Fibroblast of skin of left quadriceps (primary cell): ENCODE results near the gene APLP2.
A peak's percentile ranks its signal among the peaks of the same experiment; 100 is the strongest.
"Not testable (repeated sequence)": the region's sequence is repeated elsewhere in the genome, so short reads cannot be mapped to it uniquely, and the experiment has no call there.

Experiments
- DNase-seq, 2 experiments: peaks; one replicate each; pipeline ENCODE4 v3.0.0-alpha.2; 2013; ENCODE audit warnings: low read depth in 2 of 2

The APLP2 gene

GRCh38 chr11:130090517-130090916 is 20.8 kb downstream of the APLP2 start:
- DNase-seq: not testable (repeated sequence)

- DNase-seq: not testable (repeated sequence)
Measured at GRCh38 chr11:130091169-130091568, 21.5 kb downstream of the APLP2 start.

- DNase-seq: no peak
Measured at GRCh38 chr11:130092661-130093060, 23.0 kb downstream of the APLP2 start.

GRCh38 chr11:130094614-130095013 is 24.9 kb downstream of the APLP2 start:
- no peak for DNase-seq

- no peak for DNase-seq
Measured at GRCh38 chr11:130095326-130095725, 25.6 kb downstream of the APLP2 start.

- DNase-seq: no peak
Measured at GRCh38 chr11:130096042-130096441, 26.3 kb downstream of the APLP2 start.

GRCh38 chr11:130096823-130097222 is 27.1 kb downstream of the APLP2 start:
- no peak for DNase-seq

- DNase-seq: no peak
Measured at GRCh38 chr11:130097285-130097684, 27.6 kb downstream of the APLP2 start.

GRCh38 chr11:130099356-130099755 is 29.7 kb downstream of the APLP2 start:
- no peak for DNase-seq

- DNase-seq: no peak
Measured at GRCh38 chr11:130100381-130101095, 30.8 kb downstream of the APLP2 start.

- no peak for DNase-seq
Measured at GRCh38 chr11:130101661-130102060, 32.0 kb downstream of the APLP2 start.

GRCh38 chr11:130102301-130103249 is 32.9 kb downstream of the APLP2 start:
- DNase-seq: no peak

GRCh38 chr11:130103296-130103814 is 33.7 kb downstream of the APLP2 start:
- peak; percentile 82 to 85 for DNase-seq

GRCh38 chr11:130106381-130106780 is 36.7 kb downstream of the APLP2 start:
- DNase-seq: no peak

- not testable (repeated sequence) for DNase-seq
Measured at GRCh38 chr11:130108671-130109070, 39.0 kb downstream of the APLP2 start.

- DNase-seq: no peak
Measured at GRCh38 chr11:130109386-130109785, 39.7 kb downstream of the APLP2 start.

- no peak for DNase-seq
Measured at GRCh38 chr11:130110339-130111108, 40.8 kb downstream of the APLP2 start.

GRCh38 chr11:130112071-130112830 is 42.6 kb downstream of the APLP2 start:
- DNase-seq: no peak

- DNase-seq: no peak
Measured at GRCh38 chr11:130114281-130114680, 44.6 kb downstream of the APLP2 start.

GRCh38 chr11:130114726-130115125 is 45.0 kb downstream of the APLP2 start:
- no peak for DNase-seq

GRCh38 chr11:130115218-130115617 is 45.5 kb downstream of the APLP2 start:
- no peak for DNase-seq
